Measurements from ENCODE around the gene ADGRB2. TPM values are rescaled to one million over a fixed set of nuclear protein-coding genes. Genes with fewer than 3 reads are reported as not detected.

Gene ADGRB2
- total and polyA plus RNA-seq, 2 of the 4 experiments (the other 2 are of a cell fraction): 2.2 to 11.9 TPM

GRCh38 chr1:31804098-31804497, 40.0 kb upstream of the ADGRB2 start:
- H3K27ac ChIP-seq (ENCODE audit: insufficient read depth, low read length): no peak overlapping the region
- no peak overlapping the region for H2AK5ac ChIP-seq (ENCODE audit: low read depth, low read length)
- H3K4ac ChIP-seq (ENCODE audit: low read depth, low read length): no peak overlapping the region
- peaks cover 0 to 3% of the 10 kb centered on the region in 2 experiments; a peak in 1 of 4 replicates for H3K79me1 ChIP-seq (ENCODE audit: low read depth in 1 of 2, low read length in 2 of 2)
- H3K4me2 ChIP-seq (ENCODE audit: low read depth, low read length): no peak overlapping the region
- H3K14ac ChIP-seq (replicated peaks; ENCODE audit: low read depth, low read length): no peak overlapping the region
- H2AK9ac ChIP-seq (replicated peaks; ENCODE audit: low read depth, low read length, poor library complexity): no peak overlapping the region
- ChIA-PET POLR2A (ENCODE audit: unreplicated experiment) (interaction anchor here (0.5 kb wide), 1 partner anchor 257 kb away, joined by 5 read pairs; no protein-coding TSS in a partner anchor), CTCF (interaction anchor here (1.1 to 2.3 kb wide), 2 partner anchors 12 to 15 kb away, joined by 3 to 5 read pairs; partner anchors contain the start of gene SPOCD1)
- no peak for ATAC-seq (ENCODE audit: low read depth)
- no peak overlapping the region for H3K56ac ChIP-seq (ENCODE audit: extremely low read depth, insufficient read depth, low read length)
- no CpG with 5 or more reads among the region's 1 CpG for WGBS, 2 experiments (ENCODE audit: extremely low coverage in 2 of 2, insufficient read length in 1 of 2)
- H2BK15ac ChIP-seq (ENCODE audit: low read depth, low read length): no peak overlapping the region
- H4K91ac ChIP-seq (ENCODE audit: insufficient read depth, low read depth, low read length): no peak overlapping the region
- TF ChIP-seq MAZ (IDR thresholded peaks at IDR 0.05; ENCODE audit: borderline replicate concordance, low read depth, low read length): no peak
- TF ChIP-seq CHD1 (IDR thresholded peaks at IDR 0.05; ENCODE audit: low read depth, low read length): no peak
- no peak for TF ChIP-seq SMC3 (IDR thresholded peaks at IDR 0.05; ENCODE audit: low read depth, low read length)
- TF ChIP-seq MXI1 (IDR thresholded peaks at IDR 0.05; ENCODE audit: borderline replicate concordance, low read depth, low read length): no peak
- TF ChIP-seq POLR2A (IDR thresholded peaks at IDR 0.05; ENCODE audit: low read depth, low read length): no peak
- no peak for TF ChIP-seq FOS (IDR thresholded peaks at IDR 0.05; ENCODE audit: low read depth, low read length)
- no peak for TF ChIP-seq RFX5 (IDR thresholded peaks at IDR 0.05; ENCODE audit: low read depth, low read length)
- TF ChIP-seq RAD21 (IDR thresholded peaks at IDR 0.05; ENCODE audit: low read length): no peak
- DNase-seq: no peak
- no peak overlapping the region for H2BK120ac ChIP-seq (ENCODE audit: low read depth, low read length)
- intact Hi-C loops (cut with micrococcal nuclease) (no loop called here), in situ Hi-C loops (cut with MboI; ENCODE audit: low sequenced_read_pairs) (no loop called here), dilution Hi-C loops (cut with HindIII; ENCODE audit: low sequenced_read_pairs, unreplicated experiment) (no loop called here)
- no peaks in the 10 kb centered on the region for H3K9me3 ChIP-seq (ENCODE audit: control insufficient read depth, insufficient read depth, low read length)
- no peak overlapping the region for H4K5ac ChIP-seq (ENCODE audit: low read depth, low read length)
- no peak overlapping the region for H2AFZ ChIP-seq (replicated peaks; ENCODE audit: low read length, poor library complexity)
- H4K8ac ChIP-seq (ENCODE audit: low read depth in 2 of 2, low read length in 2 of 2): no peak overlapping the region
- H3K9ac ChIP-seq (ENCODE audit: low read depth, low read length): no peak overlapping the region
- no peak overlapping the region for H2BK20ac ChIP-seq (ENCODE audit: low read depth, low read length)
- no peak overlapping the region for H3K23ac ChIP-seq (ENCODE audit: low read depth, low read length)
- no peak overlapping the region for H3K18ac ChIP-seq (ENCODE audit: low read depth, low read length)
- no peaks in the 10 kb centered on the region for H3K36me3 ChIP-seq (ENCODE audit: control insufficient read depth, insufficient read depth, low read length)
- BruUV-seq (replicated peaks): no TSS peak
- H3K9me1 ChIP-seq (ENCODE audit: insufficient read depth, low read length): no peaks in the 10 kb centered on the region; the same call in 1 of the 2 replicates
- no peak overlapping the region for H2BK5ac ChIP-seq (ENCODE audit: low read depth, low read length, poor library complexity, severe bottlenecking)
- H3K4me1 ChIP-seq (ENCODE audit: control insufficient read depth, insufficient read depth, low read length): peaks cover 7% of the 10 kb centered on the region
- no peaks in the 10 kb centered on the region for H4K20me1 ChIP-seq (ENCODE audit: insufficient read depth, low read length)
- H3K4me3 ChIP-seq (ENCODE audit: insufficient read depth, low read depth, low read length): no peak overlapping the region
- H3K27me3 ChIP-seq (ENCODE audit: control insufficient read depth, insufficient read depth, low read length): no peaks in the 10 kb centered on the region

All from IMR-90 (cell line).